Stimulated activated CD8-positive, alpha-beta memory T cell treated with anti-CD3 and anti-CD28 coated beads, Interleukin-12 subunit alpha, Interleukin-12 subunit beta, amount 100 ng/mL, for 1 hour (primary cell): ENCODE results near the gene FASTKD2.
A peak's percentile ranks its signal among the peaks of the same experiment; 100 is the strongest.

Experiments
- DNase-seq: peaks from one replicate; pipeline ENCODE4 v3.0.0-alpha.2; 2020; ENCODE audit warnings: low read depth

Gene FASTKD2

GRCh38 chr2:206765242-206766056 is at the start of gene FASTKD2, which contains the start of gene MDH1B:
Gene FASTKD2, plus strand, starts transcription at chr2:206765606. Its CDS starts 1,088 bp downstream, at chr2:206766694.
Gene MDH1B, minus strand, starts transcription at chr2:206765328. Its CDS starts 57 bp downstream, at chr2:206765271.
- DNase-seq, result peak; percentile 65

GRCh38 chr2:206716623-206717022 is 48.8 kb upstream of the FASTKD2 start:
- DNase-seq, result no peak

DNA sequence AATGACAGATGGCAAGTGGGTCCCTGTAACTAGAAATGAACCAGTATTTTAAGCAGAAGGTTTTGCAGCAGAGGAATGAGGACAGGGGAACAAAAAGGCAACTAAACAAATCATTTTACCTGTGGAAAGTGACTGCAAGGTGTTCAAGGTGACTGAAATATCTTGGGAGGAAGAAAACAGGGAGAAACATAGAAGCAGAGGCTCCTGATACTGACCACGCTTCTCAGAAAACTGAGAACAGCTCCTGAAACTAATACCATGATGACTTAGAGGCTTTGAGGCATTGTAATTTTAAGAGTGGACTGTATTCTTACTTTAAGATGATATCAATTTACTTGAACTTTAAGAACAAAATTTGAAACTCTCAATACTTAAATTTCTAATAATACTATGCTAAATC is 47.1 kb upstream of the FASTKD2 start, which contains the start of gene DYTN:
Gene DYTN (minus strand): TSS at position 101 of the 400 bp plus-strand sequence. CDS start 117 bp downstream, outside the sequence.
- no peak for DNase-seq

- no peak for DNase-seq
These were observed 44.0 kb upstream of the FASTKD2 start for GRCh38 chr2:206721256-206721920.

DNA sequence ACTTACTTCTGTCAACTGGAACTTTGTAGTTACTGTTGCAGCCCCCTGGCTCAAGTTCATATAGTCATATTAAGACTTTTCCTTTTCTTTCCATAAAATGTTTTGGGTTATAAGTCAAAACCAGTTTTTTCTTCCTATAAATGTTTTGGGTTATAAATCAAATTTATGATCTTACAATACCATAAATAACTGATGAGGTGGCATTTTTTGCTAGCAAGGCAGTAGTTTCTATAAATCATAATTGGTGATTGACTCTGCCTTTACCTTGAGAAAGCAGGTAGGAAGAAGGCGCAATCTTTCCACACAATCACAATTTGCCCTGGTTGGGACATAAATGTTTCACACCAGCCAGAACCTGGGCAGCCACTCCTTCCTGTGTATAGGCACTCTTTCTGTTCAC is 42.1 kb upstream of the FASTKD2 start:
- DNase-seq, result no peak

- DNase-seq, result no peak
These were observed 38.1 kb upstream of the FASTKD2 start for GRCh38 chr2:206727287-206727686.

DNA sequence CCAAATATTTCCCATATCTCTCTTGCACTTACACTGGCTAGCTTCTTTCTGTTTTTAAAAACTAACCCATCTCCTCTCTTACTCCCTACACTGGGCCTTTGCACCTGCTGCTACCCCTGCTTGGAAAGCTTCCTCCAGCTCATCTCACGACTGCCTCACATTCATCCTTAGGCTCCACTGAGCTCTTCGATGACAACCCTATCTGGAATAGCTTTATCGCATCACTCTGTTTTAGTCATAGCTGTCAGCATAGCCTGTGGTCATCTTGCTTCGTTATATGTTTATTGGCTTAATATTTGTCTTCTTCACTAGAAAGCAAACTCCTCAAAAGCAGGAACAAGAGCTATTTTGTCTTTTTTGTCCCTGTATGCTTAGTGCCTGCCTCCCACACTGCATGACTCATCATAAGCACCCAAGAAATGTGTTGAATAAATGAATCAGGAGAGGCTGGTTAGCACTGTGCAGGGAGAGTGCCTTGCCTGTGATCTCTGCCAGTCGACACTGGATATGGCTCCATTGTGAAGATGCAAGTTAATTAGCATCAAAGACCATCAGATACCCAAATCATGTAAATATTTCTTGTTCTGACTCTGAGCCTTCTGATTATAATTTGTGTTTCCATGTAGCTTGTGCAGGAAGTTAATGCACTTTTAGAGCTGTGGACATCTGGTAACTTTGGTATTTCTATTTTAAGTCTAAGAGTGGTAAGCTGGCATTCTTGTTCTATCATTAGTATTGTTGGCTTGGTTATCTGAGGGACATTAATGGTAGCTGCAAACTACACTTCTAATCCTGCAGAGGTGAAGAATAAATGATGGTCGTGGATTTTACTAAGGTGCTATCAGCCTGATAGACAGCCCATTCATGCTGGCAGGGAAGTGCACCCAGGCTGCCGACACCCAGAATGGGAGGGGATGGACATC is 36.9 kb upstream of the FASTKD2 start:
- DNase-seq, result no peak

GRCh38 chr2:206733341-206733740 is 32.1 kb upstream of the FASTKD2 start:
- no peak for DNase-seq

DNA sequence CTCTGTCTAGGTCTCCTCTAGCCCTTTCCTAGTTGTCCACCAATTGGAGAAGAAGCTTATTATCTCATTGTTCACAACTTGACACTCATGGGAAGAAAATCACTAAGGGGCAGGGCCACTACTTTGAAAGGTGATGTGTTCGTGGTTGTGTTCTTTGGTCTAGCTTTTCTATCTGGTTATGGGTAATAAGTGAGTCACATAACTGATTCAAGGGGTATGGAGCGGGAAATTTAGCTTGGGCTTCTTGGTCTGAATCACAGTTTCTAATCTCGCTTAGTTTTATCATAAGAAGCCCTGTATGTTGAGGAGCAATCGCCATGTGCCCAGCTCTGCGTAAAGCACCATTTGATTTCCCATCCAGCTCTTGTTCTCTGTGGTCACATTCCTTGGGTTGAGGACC is 28.5 kb upstream of the FASTKD2 start:
- no peak for DNase-seq

DNA sequence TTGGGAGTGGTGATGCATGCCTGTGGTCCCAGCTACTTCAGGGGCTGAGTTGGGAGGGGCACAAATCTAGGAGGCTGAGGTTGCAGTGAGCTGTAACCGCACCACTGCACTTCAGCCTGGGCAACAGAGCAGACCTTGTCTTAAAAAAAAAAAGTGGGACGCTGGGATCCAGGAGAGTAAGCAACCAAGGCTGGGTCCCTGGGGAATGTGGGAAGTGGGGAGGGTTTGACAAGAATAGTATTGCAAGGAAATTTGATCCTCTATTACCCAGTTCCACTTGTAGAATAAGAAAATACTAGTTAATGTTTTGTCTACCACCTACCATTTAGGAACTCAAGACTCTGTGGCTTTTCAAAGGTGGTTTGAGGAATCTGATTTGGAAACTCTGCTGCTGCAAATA is 26.1 kb upstream of the FASTKD2 start:
- DNase-seq, result no peak

GRCh38 chr2:206740800-206741199 is 24.6 kb upstream of the FASTKD2 start:
- DNase-seq, result no peak

DNA sequence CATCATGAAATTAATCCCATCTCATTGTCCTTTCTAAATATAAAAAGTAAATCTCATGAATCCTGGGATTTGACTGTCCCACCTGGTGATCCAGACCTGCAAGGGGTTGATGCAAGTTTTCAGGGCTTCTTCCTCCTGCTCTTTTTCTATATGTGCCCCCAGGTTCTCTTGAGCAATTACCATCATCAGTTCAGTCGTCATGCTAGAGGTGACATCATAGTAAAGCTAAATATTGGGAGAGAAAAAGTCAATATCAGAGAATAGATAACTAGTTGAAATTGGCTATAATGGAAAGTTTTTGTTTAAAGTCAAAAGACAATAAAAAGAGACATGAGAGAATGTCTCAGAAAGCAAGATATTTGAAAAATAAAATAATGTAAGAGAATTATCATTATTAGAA is 8.6 kb upstream of the FASTKD2 start:
- DNase-seq, result no peak

- DNase-seq, result no peak
These were observed 649 bp upstream of the FASTKD2 start for GRCh38 chr2:206764673-206765241.

GRCh38 chr2:206766057-206766930 is 888 bp downstream of the FASTKD2 start:
- no peak for DNase-seq

DNA sequence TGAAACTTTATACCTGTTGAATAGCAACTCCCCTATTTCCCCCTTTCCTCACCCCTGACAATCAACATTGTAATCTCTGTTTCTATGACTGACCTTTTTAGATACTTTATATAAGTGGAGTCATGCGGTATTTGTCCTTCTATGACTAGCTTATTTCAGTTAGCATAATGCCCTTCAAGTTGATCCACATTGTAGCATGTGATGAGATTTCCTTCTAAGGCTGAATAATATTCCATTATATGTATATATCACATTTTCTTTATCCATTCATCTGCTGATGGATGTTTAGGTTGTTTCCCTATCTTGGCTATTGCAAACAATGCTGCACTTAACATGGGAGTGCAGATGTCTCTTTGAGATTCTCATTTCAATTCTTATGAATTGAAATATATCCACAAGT is 9.5 kb downstream of the FASTKD2 start:
- no peak for DNase-seq

GRCh38 chr2:206776432-206776831 is 11.0 kb downstream of the FASTKD2 start:
- no peak for DNase-seq

GRCh38 chr2:206780671-206781070 is 15.3 kb downstream of the FASTKD2 start:
- no peak for DNase-seq

GRCh38 chr2:206783718-206784117 is 18.3 kb downstream of the FASTKD2 start:
- no peak for DNase-seq

DNA sequence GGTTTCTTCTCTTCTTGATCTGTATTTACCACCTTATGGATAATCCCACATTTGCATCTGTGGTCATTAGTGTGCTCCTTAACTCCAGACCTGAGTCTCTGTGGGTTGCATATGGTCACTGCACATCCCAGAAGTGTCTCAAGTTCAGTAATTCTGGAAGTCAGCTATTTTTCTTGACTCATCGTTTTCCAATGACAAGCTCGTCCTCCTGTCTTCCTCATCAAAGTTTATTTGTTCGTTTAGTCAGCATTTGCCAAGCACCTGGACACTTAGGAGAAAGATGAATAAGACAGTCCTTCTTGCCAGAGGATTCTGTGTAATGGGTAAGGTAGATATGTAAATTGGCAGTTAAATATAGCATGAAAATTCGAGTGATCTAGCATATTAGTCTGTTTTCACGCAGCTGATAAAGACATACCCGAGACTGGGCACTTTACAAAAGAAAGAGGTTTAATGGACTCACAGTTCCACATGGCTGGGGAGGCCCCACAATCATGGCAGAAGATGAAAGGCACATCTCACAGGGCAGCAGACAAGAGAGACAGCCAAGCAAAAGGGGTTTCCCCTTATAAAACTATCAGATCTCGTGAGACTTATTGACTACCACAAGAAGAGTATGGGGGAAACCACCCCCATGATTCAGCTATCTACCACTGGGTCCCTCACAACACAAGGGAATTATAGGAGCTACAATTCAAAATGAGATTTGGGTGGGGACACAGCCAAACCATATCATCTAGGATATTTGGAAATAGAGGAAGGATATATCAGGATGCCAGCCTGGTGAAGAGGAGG is 19.4 kb downstream of the FASTKD2 start:
- DNase-seq, result no peak
